GM12878 (cell line): ENCODE measurements around the gene ARMC9. TPM values are rescaled to one million over a fixed set of nuclear protein-coding genes. Genes with fewer than 3 reads are reported as not detected.

ENCODE experiments used
- ATAC-seq: fragments of 200-7000 bp; cut with Tn5 transposase; 3 replicates; pipeline ENCODE4 v1.9.1; 2020; ENCODE audit warnings: mild to moderate bottlenecking, moderate library complexity
- BruUV-seq: library from RNA; stranded (reverse); fragments of 400-500 nt; replicated peaks from 2 replicates; lab custom pipeline; 2021; lab: Mats Ljungman, UMichigan
- CTCF ChIA-PET: fragments of 300-600 bp; sonication (Branson Sonifier 250); formaldehyde crosslinking; extraction: SDS; loops from one replicate; lab custom pipeline; 2021; ENCODE audit warnings: inconsistent platforms; lab: Yijun Ruan, JAX
- POLR2A ChIA-PET: fragments of 350-600 bp; formaldehyde crosslinking; extraction: SDS; loops from one replicate; lab custom pipeline; 2021; ENCODE audit warnings: inconsistent platforms; lab: Charles Lee
- RAD21 ChIA-PET: fragments of 300-600 bp; sonication (Branson Sonifier 250); formaldehyde crosslinking; loops from one replicate; lab custom pipeline; 2023; ENCODE audit warnings: antibody characterized with exemption; ENCODE audit not compliant: unreplicated experiment; lab: Charles Lee
- SMC1A ChIA-PET: fragments of 300-600 bp; sonication (Branson Sonifier 250); formaldehyde crosslinking; loops from one replicate; lab custom pipeline; 2023; ENCODE audit not compliant: unreplicated experiment, uncharacterized antibody; lab: Charles Lee
- DNase-seq: peaks from one replicate; pipeline ENCODE4 v3.0.0-alpha.2; 2011; ENCODE audit warnings: low read depth, low spot score
- FAIRE-seq: peaks from 3 replicates; lab custom pipeline; 2011; peaks lifted over from hg19 to GRCh38; lab: Jason Lieb, UNC
- H2AFZ ChIP-seq: 2 replicates; pipeline ENCODE4 v1.6.0; 2011; ENCODE audit warnings: low read depth, low read length, control low read depth; ENCODE audit not compliant: control insufficient read depth
- H3K27ac ChIP-seq: 2 replicates; pipeline ENCODE4 v1.5.1; 2011; ENCODE audit warnings: control low read depth; ENCODE audit not compliant: control insufficient read depth, insufficient read depth
- H3K27me3 ChIP-seq, 2 experiments: replicated peaks in 1 of 2; 2 replicates each; pipeline versions ENCODE4 v1.6.0 to v1.6.1; 2011; ENCODE audit warnings: low read length in 1 of 2; ENCODE audit not compliant: control insufficient read depth in 2 of 2, insufficient read depth in 2 of 2
- H3K36me3 ChIP-seq, 2 experiments: 2 replicates each; pipeline ENCODE4 v1.5.1; 2011; ENCODE audit warnings: low read length in 1 of 2; ENCODE audit not compliant: control insufficient read depth in 2 of 2, insufficient read depth in 2 of 2
- H3K4me1 ChIP-seq: 2 replicates; pipeline ENCODE4 v1.6.1; 2011; ENCODE audit warnings: mild to moderate bottlenecking, low read length, moderate library complexity, mixed read lengths; ENCODE audit not compliant: control insufficient read depth, insufficient read depth
- H3K4me2 ChIP-seq: 2 replicates; pipeline ENCODE4 v1.6.0; 2011; ENCODE audit warnings: control low read depth; ENCODE audit not compliant: control insufficient read depth, insufficient read depth
- H3K4me3 ChIP-seq: fragments of 200-600 bp; sonication (generic); 2 replicates; pipeline ENCODE4 v1.5.1; 2016
- H3K79me2 ChIP-seq: 2 replicates; pipeline ENCODE4 v1.6.0; 2011; ENCODE audit warnings: low read length; ENCODE audit not compliant: control insufficient read depth, insufficient read depth
- H3K9ac ChIP-seq: 2 replicates; pipeline ENCODE4 v1.8.0; 2011; ENCODE audit warnings: low read length, control low read depth, mixed read lengths; ENCODE audit not compliant: control insufficient read depth, insufficient read depth
- H3K9me3 ChIP-seq: replicated peaks from 3 replicates; pipeline ENCODE4 v1.5.1; 2011; ENCODE audit warnings: mild to moderate bottlenecking, low read length; ENCODE audit not compliant: control insufficient read depth, insufficient read depth
- H4K20me1 ChIP-seq: 2 replicates; pipeline ENCODE4 v1.6.0; 2011; ENCODE audit not compliant: control insufficient read depth, insufficient read depth
- ATF3 ChIP-seq: IDR thresholded peaks from 2 replicates; pipeline ENCODE4 v1.6.1; 2011; ENCODE audit warnings: low read depth, mild to moderate bottlenecking, low read length, moderate library complexity, borderline replicate concordance; ENCODE audit errors: extremely low read depth
- BCL3 ChIP-seq: IDR thresholded peaks from 2 replicates; pipeline ENCODE4 v1.6.1; 2011; ENCODE audit warnings: borderline replicate concordance, low read depth, mild to moderate bottlenecking, moderate library complexity, low read length; ENCODE audit not compliant: insufficient read depth, poor library complexity, severe bottlenecking
- DPF2 ChIP-seq: fragments of 450-650 bp; IDR thresholded peaks from 2 replicates; pipeline ENCODE4 v1.6.1; 2017; ENCODE audit warnings: mild to moderate bottlenecking
- E4F1 ChIP-seq: fragments of 450-650 bp; IDR thresholded peaks from 2 replicates; pipeline ENCODE4 v1.6.1; 2018; ENCODE audit warnings: borderline replicate concordance, mild to moderate bottlenecking; ENCODE audit not compliant: partially characterized antibody
- KAT2A ChIP-seq: conservative IDR thresholded peaks from 2 replicates; pipeline ENCODE4 v1.6.1; 2011; ENCODE audit warnings: low read depth, low read length; ENCODE audit not compliant: control insufficient read depth
- MAX ChIP-seq: IDR thresholded peaks from 2 replicates; pipeline ENCODE4 v1.6.1; 2012; ENCODE audit warnings: low read depth, low read length, improper control_type of control experiment
- NFYB ChIP-seq: IDR thresholded peaks from 2 replicates; pipeline ENCODE4 v1.6.1; 2011; ENCODE audit warnings: low read depth, mild to moderate bottlenecking, low read length, improper control_type of control experiment, moderate library complexity; ENCODE audit not compliant: insufficient read depth
- NKRF ChIP-seq: fragments of 450-650 bp; conservative IDR thresholded peaks from 2 replicates; pipeline ENCODE4 v1.6.1; 2017; ENCODE audit warnings: mild to moderate bottlenecking, moderate library complexity
- PML ChIP-seq: IDR thresholded peaks from 2 replicates; pipeline ENCODE4 v1.6.1; 2012; ENCODE audit warnings: low read length, inconsistent platforms
- SREBF1 ChIP-seq: IDR thresholded peaks from 2 replicates; pipeline ENCODE4 v1.6.1; 2012; ENCODE audit warnings: mild to moderate bottlenecking, low read length
- TCF12 ChIP-seq: IDR thresholded peaks from 2 replicates; pipeline ENCODE4 v1.6.1; 2011; ENCODE audit warnings: low read depth, mild to moderate bottlenecking, low read length
- WRNIP1 ChIP-seq: IDR thresholded peaks from 2 replicates; pipeline ENCODE4 v1.6.1; 2011; ENCODE audit warnings: low read depth, low read length, improper control_type of control experiment, borderline replicate concordance
- ZZZ3 ChIP-seq: IDR thresholded peaks from 2 replicates; pipeline ENCODE4 v1.6.1; 2011; ENCODE audit warnings: low read depth; ENCODE audit not compliant: control insufficient read depth, insufficient read length
- WGBS: methylation state at CpG from one replicate; pipeline ENCODE4 v1.1.6; 2016; ENCODE audit warnings: low lambda C conversion rate; ENCODE audit not compliant: insufficient replicate concordance, insufficient coverage; ENCODE audit errors: missing lambda C conversion rate; 5-methylcytosine and 5-hydroxymethylcytosine counted together
- in situ Hi-C: fragments of 300-500 bp; cut with MboI; formaldehyde crosslinking; loops from 9 replicates; pipeline ENCODE4 v1.14.3; 2018; ENCODE audit warnings: mixed read lengths
- intact Hi-C: fragments of 100-400 bp; cut with micrococcal nuclease; formaldehyde crosslinking; loops from one replicate; pipeline ENCODE4 v1.14.2; 2022; ENCODE audit not compliant: unreplicated experiment
- polyA plus RNA-seq, 11 experiments: library from polyadenylated mRNA; depleted of rRNA in 4 of 11; unstranded in 6 of 11; stranded (reverse) in 5 of 11; fragments of >200 nt; fragmentation: Nextera tagmentation in 4 of 11; fragmentation: Illumina TruSeq in 1 of 11; extraction: Ambion mirVana in 4 of 11; extraction: Trizol in 1 of 11; gene quantifications; 1 replicate in 1 of 11; 2 replicates in 10 of 11; pipeline versions ENCODE4 v1.2.1 to v1.2.3, GENCODE V29; 2011 to 2016; ENCODE audit warnings: inconsistent platforms in 2 of 11, missing spikeins in 2 of 11, low read depth in 1 of 11
- total RNA-seq, 4 experiments: library from RNA; depleted of rRNA in 3 of 4; stranded (reverse); fragments of >200 nt in 3 of 4; fragmentation: Illumina TruSeq in 1 of 4; extraction: Trizol in 1 of 4; gene quantifications; 2 replicates each; pipeline versions ENCODE4 v1.2.1 to v1.2.3, GENCODE V29; 2013 to 2021

ARMC9 gene
- total and polyA plus RNA-seq, 10 of the 15 experiments (the other 5 are each of a cell fraction or from before 2014, with no cell fraction given): 3.8 to 21.8 (median 10.4) TPM

GRCh38 chr2:231297108-231297908 is 98.9 kb downstream of the ARMC9 start:
- no TSS peak for BruUV-seq
- Histone ChIP-seq H3K4me3 (no peak overlapping the region), H3K4me1 (peaks cover 40% of the 10 kb centered on the region), H3K27me3 (no peaks in the 10 kb centered on the region), H4K20me1 (no peaks in the 10 kb centered on the region), H3K4me2 (peak overlapping the region; percentile 28; the same call in 1 of the 2 replicates), H3K9me3 (no peaks in the 10 kb centered on the region), H3K9ac (no peak overlapping the region), H3K36me3 (no peaks in the 10 kb centered on the region; a peak in 1 of 4 replicates), H3K27ac (no peak overlapping the region), H3K79me2 (no peaks in the 10 kb centered on the region), H2AFZ (peak overlapping the region; percentile 88)
- WGBS: 34% methylated on average over 12 of the region's 12 CpGs
- FAIRE-seq: peak; percentile 64
- ChIA-PET RAD21 (interaction anchor here (0.9 to 2.9 kb wide), 9 partner anchors 13 to 193 kb away, joined by 3 to 15 read pairs (median 7); partner anchors contain the start of gene B3GNT7), CTCF (interaction anchor here (0.6 to 7.5 kb wide), 28 partner anchors 9 to 195 kb away, joined by 3 to 82 read pairs (median 4); partner anchors contain the start of gene B3GNT7), POLR2A (interaction anchor here (0.8 to 1.5 kb wide), 3 partner anchors 96 to 103 kb away, joined by 3 to 11 read pairs (median 4); partner anchors contain the start of gene B3GNT7), SMC1A (interaction anchor here (0.7 to 6.9 kb wide), 16 partner anchors 9 to 193 kb away, joined by 3 to 43 read pairs (median 4); partner anchors contain the start of gene B3GNT7)
- peak; percentile 36 for DNase-seq
- in situ Hi-C loops (no loop called here), intact Hi-C loops (loop anchor here (1.0 to 5.0 kb wide), 4 partner anchors 70 to 195 kb away; no protein-coding TSS in a partner anchor)
- ATAC-seq: peak; percentile 81
- TF ChIP-seq MAX (no peak), PML (no peak), TCF12 (no peak), BCL3 (no peak), WRNIP1 (no peak), SREBF1 (no peak), ATF3 (no peak), E4F1 (no peak), DPF2 (no peak), KAT2A (no peak), ZZZ3 (no peak), NKRF (no peak), NFYB (no peak)
